Aorta (tissue), 5 donors: ENCODE results near the gene PPARA. TPM values are rescaled to one million over a fixed set of nuclear protein-coding genes. Genes with fewer than 3 reads are reported as not detected.

ENCODE experiments used
- ATAC-seq: fragments of 200-7000 bp; cut with Tn5 transposase; one replicate; pipeline ENCODE4 v1.9.1; 2022; ENCODE audit warnings: moderate library complexity; ENCODE audit not compliant: low FRiP score
- DNase-seq, 2 donors: peaks; one replicate each; pipeline ENCODE4 v3.0.0-alpha.2; 2020
- H3K27ac ChIP-seq, 2 donors: one replicate each; pipeline ENCODE4 v1.5.1; 2013; ENCODE audit warnings: low read length in 2 of 2, mild to moderate bottlenecking in 2 of 2, moderate library complexity in 2 of 2, control low read depth in 1 of 2, inconsistent platforms in 1 of 2, low read depth in 1 of 2
- H3K27me3 ChIP-seq, 2 donors: one replicate each; pipeline ENCODE4 v1.6.1; 2013; ENCODE audit warnings: control low read depth in 1 of 2, low read length in 1 of 2, mild to moderate bottlenecking in 1 of 2, moderate library complexity in 1 of 2; ENCODE audit not compliant: insufficient read depth in 2 of 2, control insufficient read depth in 1 of 2
- H3K36me3 ChIP-seq, 2 donors: one replicate each; pipeline ENCODE4 v1.6.1; 2013; ENCODE audit warnings: control low read depth in 1 of 2, low read length in 1 of 2, mild to moderate bottlenecking in 1 of 2; ENCODE audit not compliant: insufficient read depth in 2 of 2, control insufficient read depth in 1 of 2
- H3K4me1 ChIP-seq, 2 donors: one replicate each; pipeline ENCODE4 v1.6.1; 2013; ENCODE audit warnings: low read length in 2 of 2, control low read depth in 1 of 2, mild to moderate bottlenecking in 1 of 2, moderate library complexity in 1 of 2; ENCODE audit not compliant: insufficient read depth in 2 of 2, control insufficient read depth in 1 of 2
- H3K4me3 ChIP-seq, 2 donors: one replicate each; pipeline ENCODE4 v1.5.1; 2013; ENCODE audit warnings: low read length in 2 of 2, control low read depth in 1 of 2, mild to moderate bottlenecking in 1 of 2
- H3K9me3 ChIP-seq: one replicate; pipeline ENCODE4 v1.6.1; 2013; ENCODE audit warnings: mild to moderate bottlenecking, low read length; ENCODE audit not compliant: control insufficient read depth
- WGBS, 2 donors: extraction: QIAGEN DNeasy Blood & Tissue Kit; methylation state at CpG; one replicate each; pipeline ENCODE4 v1.1.7; 2013; 5-methylcytosine and 5-hydroxymethylcytosine counted together
- intact Hi-C, 2 donors: fragments of 100-400 bp; cut with DNase I; formaldehyde crosslinking; loops; one replicate each; pipeline versions ENCODE4 v1.14.2 to v1.15.0; 2022
- polyA plus RNA-seq, 2 donors: library from polyadenylated mRNA; stranded (reverse); fragments of 200-250 nt; gene quantifications; one replicate each; pipeline ENCODE4 v1.2.3, GENCODE V29; 2013
- total RNA-seq, 2 donors: library from RNA; stranded (reverse); fragmentation: NEBNext Ultra II Directional; extraction: Animal tissue kit (Norgen Biotek cat#: 25700); gene quantifications; one replicate each; pipeline ENCODE4 v1.2.1, GENCODE V29; 2021
- donor health status: healthy with polysubstance abuse.
- donor health status: Bipolar disorder and iron deficiency.
- donor health status: DM: no; HTN: no; CAD: no.
- donor health status: DM: no; HTN: no; CAD: no.
- donor health status: DM: yes; HTN: yes; CAD: no.

The PPARA gene
- total and polyA plus RNA-seq, 4 donors: 6.9 to 32.1 (median 19.7) TPM

GRCh38 chr22:46240907-46241306, 90.6 kb downstream of the PPARA start:
- intact Hi-C loops: loop anchor here in 1 of 2 donors (10.0 kb wide), 1 partner anchor 86 kb away; the partner anchor contains the start of gene PPARA
- WGBS, 2 donors: 72 to 77% methylated on average over 7 of the region's 7 CpGs
- Histone ChIP-seq H3K36me3 (no peaks in the 10 kb centered on the region), H3K9me3 (no peaks in the 10 kb centered on the region), H3K27ac (no peak overlapping the region), H3K4me3 (no peak overlapping the region), H3K4me1 (no peaks in the 10 kb centered on the region), H3K27me3 (no peaks in the 10 kb centered on the region)
- no peak for DNase-seq
- no peak for ATAC-seq

GRCh38 chr22:46241396-46242007, 91.2 kb downstream of the PPARA start:
- H3K36me3 ChIP-seq: no peaks in the 10 kb centered on the region
- H3K4me1 ChIP-seq: no peaks in the 10 kb centered on the region
- H3K27ac ChIP-seq: no peak overlapping the region
- intact Hi-C loops: loop anchor here in 1 of 2 donors (10.0 kb wide), 1 partner anchor 87 kb away; the partner anchor contains the start of gene PPARA
- WGBS, 2 donors: 58 to 64% methylated on average over 5 of the region's 5 CpGs
- DNase-seq (no peak), ATAC-seq (no peak)
- H3K27me3 ChIP-seq: no peaks in the 10 kb centered on the region
- H3K4me3 ChIP-seq: no peak overlapping the region
- no peaks in the 10 kb centered on the region for H3K9me3 ChIP-seq

GRCh38 chr22:46242076-46242475, 91.8 kb downstream of the PPARA start:
- Histone ChIP-seq H3K27ac (no peak overlapping the region), H3K27me3 (no peaks in the 10 kb centered on the region), H3K9me3 (no peaks in the 10 kb centered on the region), H3K4me3 (no peak overlapping the region), H3K4me1 (no peaks in the 10 kb centered on the region), H3K36me3 (no peaks in the 10 kb centered on the region)
- intact Hi-C loops: loop anchor here in 1 of 2 donors (10.0 kb wide), 1 partner anchor 87 kb away; the partner anchor contains the start of gene PPARA
- ATAC-seq: no peak
- 78 to 81% methylated on average over 10 of the region's 10 CpGs for WGBS, 2 donors
- no peak for DNase-seq

DNA sequence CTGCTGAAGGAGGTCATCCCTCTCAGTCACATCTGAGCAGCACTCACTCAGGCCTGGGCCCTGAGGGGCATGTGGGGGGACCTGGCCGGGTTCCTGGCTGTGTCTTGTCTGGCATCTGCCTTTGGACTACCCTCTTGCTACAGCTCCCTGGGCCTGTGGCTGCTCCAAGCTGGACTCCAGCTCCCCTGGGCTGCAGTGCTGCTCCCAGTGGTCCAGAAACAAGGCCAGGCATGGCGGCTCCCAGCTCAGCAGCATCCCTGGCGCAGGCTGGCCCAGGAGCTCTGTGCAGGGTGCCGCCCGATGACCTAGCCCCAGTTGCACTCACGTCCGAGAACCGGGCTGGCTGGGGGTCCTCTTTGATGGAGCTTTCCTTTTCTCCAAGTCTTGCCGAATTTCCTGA, 94.4 kb downstream of the PPARA start:
- no peaks in the 10 kb centered on the region for H3K36me3 ChIP-seq
- ATAC-seq: no peak
- H3K4me1 ChIP-seq: no peaks in the 10 kb centered on the region
- intact Hi-C loops: loop anchor here in 1 of 2 donors (10.0 kb wide), 1 partner anchor 90 kb away; the partner anchor contains the start of gene PPARA
- no peak for DNase-seq
- H3K27ac ChIP-seq: no peak overlapping the region
- H3K9me3 ChIP-seq: no peaks in the 10 kb centered on the region
- WGBS, 2 donors: 90 to 93% methylated on average over 9 of the region's 9 CpGs
- no peaks in the 10 kb centered on the region for H3K27me3 ChIP-seq
- no peak overlapping the region for H3K4me3 ChIP-seq

DNA sequence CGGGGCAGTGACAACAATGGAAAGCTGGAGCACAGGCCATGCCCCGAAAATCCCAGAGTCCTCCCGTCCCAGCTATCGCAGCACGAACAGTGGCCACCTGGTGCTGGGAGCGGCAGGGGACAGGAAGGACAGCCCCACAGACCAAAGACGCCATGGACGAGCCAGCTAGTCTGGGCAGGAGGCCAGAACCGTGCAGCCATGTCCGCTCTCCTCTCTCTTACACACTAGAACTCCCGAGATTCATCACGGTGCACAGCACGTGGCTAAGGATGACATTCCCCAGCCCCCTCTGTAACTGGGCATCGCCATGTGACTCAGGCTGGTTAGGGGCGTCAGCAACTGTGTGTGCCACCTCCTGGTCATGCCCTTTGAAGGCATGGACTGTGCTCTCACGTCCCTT, 95.2 kb downstream of the PPARA start:
- no peaks in the 10 kb centered on the region for H3K9me3 ChIP-seq
- H3K4me3 ChIP-seq: no peak overlapping the region
- ATAC-seq (peak; percentile 2), DNase-seq (peak in 1 of 2 donors; percentile 74)
- no peaks in the 10 kb centered on the region for H3K4me1 ChIP-seq
- WGBS, 2 donors: 51% methylated on average over 16 of the region's 16 CpGs
- H3K27me3 ChIP-seq: no peaks in the 10 kb centered on the region
- H3K27ac ChIP-seq: no peak overlapping the region
- intact Hi-C loops: loop anchor here in 1 of 2 donors (10.0 kb wide), 1 partner anchor 91 kb away; the partner anchor contains the start of gene PPARA
- H3K36me3 ChIP-seq: no peaks in the 10 kb centered on the region

DNA sequence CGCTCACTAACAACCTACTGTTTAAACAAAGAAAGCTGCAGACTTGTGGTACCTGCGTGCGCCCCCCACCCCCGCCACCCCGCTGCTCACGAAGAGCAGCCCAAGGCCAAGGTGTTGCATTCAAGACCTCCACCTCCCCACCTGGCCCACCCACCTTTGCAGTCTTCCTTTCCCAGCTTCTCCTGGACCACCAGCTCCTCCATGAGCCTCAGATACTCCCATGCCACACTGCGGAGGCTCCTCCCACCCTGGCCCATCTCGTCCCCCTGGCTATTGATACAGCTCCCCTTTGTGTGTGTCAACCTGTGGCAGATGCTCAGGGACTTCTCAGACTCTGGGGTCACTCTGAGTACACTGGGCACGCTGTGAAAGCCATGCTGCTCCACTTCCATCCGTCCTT, 95.9 kb downstream of the PPARA start:
- Histone ChIP-seq H3K36me3 (no peaks in the 10 kb centered on the region), H3K9me3 (no peaks in the 10 kb centered on the region), H3K4me1 (no peaks in the 10 kb centered on the region), H3K27ac (no peak overlapping the region), H3K27me3 (no peaks in the 10 kb centered on the region), H3K4me3 (no peak overlapping the region)
- DNase-seq: peak in 1 of 2 donors; percentile 55
- intact Hi-C loops: loop anchor here in 1 of 2 donors (10.0 kb wide), 1 partner anchor 91 kb away; the partner anchor contains the start of gene PPARA
- ATAC-seq: no peak
- WGBS, 2 donors: 94 to 95% methylated on average over 10 of the region's 10 CpGs

DNA sequence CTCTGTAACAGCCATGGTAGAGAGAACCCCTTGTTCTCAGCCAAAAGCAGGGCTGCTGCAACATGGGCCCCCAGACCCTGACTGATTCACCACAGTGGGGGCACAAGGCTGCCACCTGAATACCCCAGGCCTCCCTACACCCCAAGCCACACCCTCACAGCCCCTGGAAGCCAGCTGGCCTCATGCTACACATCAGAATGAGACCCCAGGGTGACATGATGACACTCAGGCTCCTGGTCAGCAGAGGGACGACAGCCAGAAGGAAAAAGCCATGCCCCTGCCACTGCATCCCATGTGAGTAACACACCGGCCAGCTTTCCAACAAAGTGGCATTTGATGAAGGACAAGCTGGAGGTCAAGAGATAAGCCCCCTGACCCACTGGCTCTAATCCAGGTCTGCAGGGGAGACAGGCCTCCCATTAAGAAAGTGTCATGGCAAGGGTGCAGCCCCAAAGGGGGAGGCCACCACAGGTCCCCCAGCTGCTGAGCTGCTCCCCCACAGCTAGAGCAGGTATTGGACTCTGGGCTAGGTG, 97.2 kb downstream of the PPARA start:
- intact Hi-C loops: loop anchor here in 1 of 2 donors (10.0 kb wide), 1 partner anchor 93 kb away; the partner anchor contains the start of gene PPARA
- 92 to 95% methylated on average over 2 of the region's 2 CpGs for WGBS, 2 donors
- H3K4me3 ChIP-seq: no peak overlapping the region
- H3K27me3 ChIP-seq: no peaks in the 10 kb centered on the region
- ATAC-seq (no peak), DNase-seq (peak in 1 of 2 donors; percentile 51)
- H3K36me3 ChIP-seq: no peaks in the 10 kb centered on the region
- H3K27ac ChIP-seq: no peak overlapping the region
- H3K9me3 ChIP-seq: no peaks in the 10 kb centered on the region
- no peaks in the 10 kb centered on the region for H3K4me1 ChIP-seq

DNA sequence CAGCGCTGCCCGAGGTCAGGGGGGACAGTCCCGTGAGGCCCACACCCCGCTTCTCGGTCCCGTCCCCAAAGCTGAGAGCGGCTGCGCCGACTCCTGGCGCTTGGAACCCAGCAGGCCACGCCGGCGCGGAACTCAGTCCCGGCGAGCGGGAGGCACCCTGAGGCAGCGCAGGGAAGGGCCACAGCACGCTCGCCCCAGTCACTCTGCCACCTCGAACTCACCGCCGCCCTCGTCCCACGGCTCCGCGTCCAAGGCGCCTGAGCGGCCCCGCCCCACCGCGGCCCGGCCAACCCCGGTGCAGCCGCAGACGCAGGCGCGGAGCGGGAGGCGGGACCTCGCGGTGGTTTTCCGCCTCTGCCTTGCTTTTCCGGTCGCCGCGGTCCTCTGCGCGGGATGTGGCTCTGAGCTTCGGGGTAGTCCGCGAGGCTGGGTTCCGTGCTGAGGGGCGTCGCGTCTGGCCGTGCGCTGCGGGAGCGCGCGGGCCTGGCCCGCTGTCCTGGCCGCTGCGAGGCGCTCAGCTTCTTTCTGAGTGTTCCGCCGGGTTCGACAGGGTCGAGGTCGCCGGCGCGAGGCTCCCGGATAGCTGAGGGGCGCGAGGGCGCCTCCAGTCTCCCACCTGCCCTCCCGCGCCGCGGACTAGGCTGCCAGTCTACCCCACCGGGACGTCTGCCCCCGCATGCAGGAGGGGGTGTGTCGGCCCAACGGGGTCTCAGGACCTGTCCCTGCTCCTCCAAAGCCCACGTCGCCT, 99.9 kb downstream of the PPARA start, which contains the start of gene CDPF1:
TSS of gene CDPF1 (minus strand) at position 259 of the 748 bp plus-strand sequence. CDS start 2,009 bp downstream, outside the sequence.
- Histone ChIP-seq H3K27ac (peak within 1 kb of the TSS in 1 of 2 donors; percentile 90), H3K4me3 (peak within 1 kb of the TSS; percentile 57 to 87), H3K4me1 (no peaks in the 10 kb centered on the region), H3K27me3 (no peaks in the 10 kb centered on the region), H3K9me3 (no peaks in the 10 kb centered on the region), H3K36me3 (no peaks in the 10 kb centered on the region)
- DNase-seq (peak; percentile 94 to 97), ATAC-seq (peak; percentile 95)
- 0% methylated on average over 72 to 89 of the region's 89 CpGs for WGBS, 2 donors
- intact Hi-C loops: no loop called here
